Lower leg skin (tissue), 3 donors: ENCODE data around the gene KCNMB2.

Source experiments
- CTCF ChIP-seq, 3 donors: fragments of 450-650 bp; IDR thresholded peaks; one replicate each; pipeline ENCODE4 v1.5.1; 2016; ENCODE audit warnings: antibody characterized with exemption in 3 of 3, mild to moderate bottlenecking in 3 of 3, moderate library complexity in 2 of 3
- POLR2A ChIP-seq, 2 donors: fragments of 450-650 bp; IDR thresholded peaks; one replicate each; pipeline ENCODE4 v1.6.1; 2016 to 2017; ENCODE audit warnings: antibody characterized with exemption in 2 of 2, mild to moderate bottlenecking in 1 of 2, moderate library complexity in 1 of 2

GRCh38 chr3:178690571-178690970, 154.3 kb downstream of the KCNMB2 start:
- TF ChIP-seq CTCF (IDR thresholded peaks at IDR 0.05) (no peak), POLR2A (IDR thresholded peaks at IDR 0.05) (no peak)
